ENCODE measurements around the gene TSKU. TPM values are rescaled to one million over a fixed set of nuclear protein-coding genes. Genes with fewer than 3 reads are reported as not detected.
"Not testable (repeated sequence)": the region's sequence is repeated elsewhere in the genome, so short reads cannot be mapped to it uniquely, and the experiment has no call there.

The TSKU gene
- total RNA-seq, 1 donor from 2014 or later, result 4.4 TPM

- no peak for DNase-seq
Observed at GRCh38 chr11:76803023-76803422, 19.9 kb downstream of the TSKU start.

GRCh38 chr11:76803811-76804600 lies 20.9 kb downstream of the TSKU start:
- no peak for DNase-seq

- peak; percentile 41 for DNase-seq
Observed at GRCh38 chr11:76805206-76805913, 22.2 kb downstream of the TSKU start.

GRCh38 chr11:76806131-76806530 lies 23.0 kb downstream of the TSKU start:
- DNase-seq, result no peak

GRCh38 chr11:76806608-76807205 lies 23.6 kb downstream of the TSKU start:
- no peak for DNase-seq

- DNase-seq, result peak; percentile 92
Observed at GRCh38 chr11:76807206-76807875, 24.2 kb downstream of the TSKU start.

GRCh38 chr11:76808171-76808570 lies 25.0 kb downstream of the TSKU start:
- DNase-seq, result no peak

GRCh38 chr11:76808996-76809395 lies 25.8 kb downstream of the TSKU start:
- DNase-seq, result no peak

- DNase-seq, result peak; percentile 76
Observed at GRCh38 chr11:76810151-76810853, 27.1 kb downstream of the TSKU start.

- DNase-seq, result no peak
Observed at GRCh38 chr11:76811259-76811658, 28.1 kb downstream of the TSKU start.

- no peak for DNase-seq
Observed at GRCh38 chr11:76814414-76814813, 31.3 kb downstream of the TSKU start.

- DNase-seq, result not testable (repeated sequence)
Observed at GRCh38 chr11:76815678-76816077, 32.5 kb downstream of the TSKU start.

- no peak for DNase-seq
Observed at GRCh38 chr11:76820184-76820566, 37.0 kb downstream of the TSKU start.

GRCh38 chr11:76821396-76821795 lies 38.2 kb downstream of the TSKU start:
- not testable (repeated sequence) for DNase-seq

- no peak for DNase-seq
Observed at GRCh38 chr11:76822406-76822805, 39.2 kb downstream of the TSKU start.

GRCh38 chr11:76823481-76824028 lies 40.4 kb downstream of the TSKU start:
- DNase-seq, result peak; percentile 99

GRCh38 chr11:76824083-76824939 lies 41.2 kb downstream of the TSKU start:
- peak; percentile 88 for DNase-seq

- peak; percentile 36 for DNase-seq
Observed at GRCh38 chr11:76824980-76825725, 42.0 kb downstream of the TSKU start.

GRCh38 chr11:76825726-76826396 lies 42.7 kb downstream of the TSKU start:
- DNase-seq, result no peak

GRCh38 chr11:76826508-76826907 lies 43.4 kb downstream of the TSKU start:
- DNase-seq, result not testable (repeated sequence)

All from dermis blood vessel endothelial cell (primary cell).